ENCODE data around the gene GAPDHS.

DNA sequence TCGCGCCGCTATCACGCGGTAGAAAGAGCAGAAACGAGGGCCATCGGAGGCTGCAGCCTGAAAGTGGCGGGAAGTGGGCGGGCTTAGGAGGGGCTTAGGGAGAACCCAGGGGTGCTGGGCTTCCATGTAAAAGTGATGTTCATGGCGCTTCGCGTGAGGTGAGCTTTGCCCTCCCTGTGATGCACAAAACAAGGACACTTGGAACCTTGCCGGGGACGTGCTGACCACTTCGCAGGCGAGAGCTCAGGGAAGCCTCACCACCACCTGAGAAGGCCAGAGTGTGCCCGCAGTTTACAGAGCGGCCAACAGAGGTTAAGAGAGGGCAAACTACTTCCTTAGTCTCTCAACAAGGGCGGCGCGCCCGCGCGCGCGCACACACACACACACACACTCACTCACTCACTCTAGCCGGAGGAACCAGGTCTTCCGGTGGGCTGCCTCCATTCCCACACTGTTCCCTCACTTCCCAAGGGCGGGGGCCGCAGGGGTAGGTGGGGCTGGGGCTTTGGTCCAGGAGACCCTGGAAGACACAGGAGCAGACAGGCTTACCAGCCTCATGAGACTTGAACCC is 651 bp downstream of the GAPDHS start:
- TF ChIP-seq, protein P1, sequence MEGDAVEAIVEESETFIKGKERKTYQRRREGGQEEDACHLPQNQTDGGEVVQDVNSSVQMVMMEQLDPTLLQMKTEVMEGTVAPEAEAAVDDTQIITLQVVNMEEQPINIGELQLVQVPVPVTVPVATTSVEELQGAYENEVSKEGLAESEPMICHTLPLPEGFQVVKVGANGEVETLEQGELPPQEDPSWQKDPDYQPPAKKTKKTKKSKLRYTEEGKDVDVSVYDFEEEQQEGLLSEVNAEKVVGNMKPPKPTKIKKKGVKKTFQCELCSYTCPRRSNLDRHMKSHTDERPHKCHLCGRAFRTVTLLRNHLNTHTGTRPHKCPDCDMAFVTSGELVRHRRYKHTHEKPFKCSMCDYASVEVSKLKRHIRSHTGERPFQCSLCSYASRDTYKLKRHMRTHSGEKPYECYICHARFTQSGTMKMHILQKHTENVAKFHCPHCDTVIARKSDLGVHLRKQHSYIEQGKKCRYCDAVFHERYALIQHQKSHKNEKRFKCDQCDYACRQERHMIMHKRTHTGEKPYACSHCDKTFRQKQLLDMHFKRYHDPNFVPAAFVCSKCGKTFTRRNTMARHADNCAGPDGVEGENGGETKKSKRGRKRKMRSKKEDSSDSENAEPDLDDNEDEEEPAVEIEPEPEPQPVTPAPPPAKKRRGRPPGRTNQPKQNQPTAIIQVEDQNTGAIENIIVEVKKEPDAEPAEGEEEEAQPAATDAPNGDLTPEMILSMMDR (IDR thresholded peaks at IDR 0.05): no peak
- no peak for TF ChIP-seq POLR2A (IDR thresholded peaks at IDR 0.05)
